ENCODE results near the gene STON2. TPM values are rescaled to one million over a fixed set of nuclear protein-coding genes. Genes with fewer than 3 reads are reported as not detected.
A peak's percentile ranks its signal among the peaks of the same experiment; 100 is the strongest.

The STON2 gene
- total and polyA plus RNA-seq, 2 donors from 2014 or later = 14.8 to 86.6 TPM

GRCh38 chr14:81418057-81418790 is 18.1 kb upstream of the STON2 start:
- H3K27ac ChIP-seq (ENCODE audit: low read depth in 2 of 2, low read length in 2 of 2) = peak overlapping the region in 1 of 2 donors; percentile 28
- H3K9ac ChIP-seq (ENCODE audit: low read length in 3 of 3) = no peak overlapping the region
- no peak for DNase-seq
- H3K27me3 ChIP-seq (ENCODE audit: control insufficient read depth, insufficient read depth, low read length) = no peaks in the 10 kb centered on the region
- no peaks in the 10 kb centered on the region for H3K36me3 ChIP-seq (ENCODE audit: control insufficient read depth in 2 of 3, insufficient read depth in 3 of 3, low read length in 3 of 3)
- no peaks in the 10 kb centered on the region for H3K9me3 ChIP-seq (ENCODE audit: control insufficient read depth in 2 of 3, insufficient read depth in 1 of 3, low read length in 3 of 3)
- peaks cover 0 to 22% (median 8%) of the 10 kb centered on the region in 3 donors for H3K4me1 ChIP-seq (ENCODE audit: control insufficient read depth in 2 of 3, insufficient read depth in 2 of 3, low read depth in 1 of 3, low read length in 3 of 3)
- FAIRE-seq = peak; percentile 45
- no peak for TF ChIP-seq CTCF (IDR thresholded peaks at IDR 0.05; ENCODE audit: borderline replicate concordance, extremely low read depth, insufficient read depth)
- intact Hi-C loops (cut with DNase I) = no loop called here
- H3K4me3 ChIP-seq (ENCODE audit: low read length in 3 of 3) = no peak overlapping the region

GRCh38 chr14:81416981-81417380 is 16.9 kb upstream of the STON2 start:
- intact Hi-C loops (cut with DNase I) = no loop called here

GRCh38 chr14:81416194-81416952 is 16.2 kb upstream of the STON2 start:
- no peak overlapping the region for H3K9ac ChIP-seq (ENCODE audit: low read length in 3 of 3)
- intact Hi-C loops (cut with DNase I) = no loop called here
- H3K4me3 ChIP-seq (ENCODE audit: low read length in 3 of 3) = no peak overlapping the region
- no peaks in the 10 kb centered on the region for H3K27me3 ChIP-seq (ENCODE audit: control insufficient read depth, insufficient read depth, low read length)
- H3K9me3 ChIP-seq (ENCODE audit: control insufficient read depth in 2 of 3, insufficient read depth in 1 of 3, low read length in 3 of 3) = no peaks in the 10 kb centered on the region
- no peak for TF ChIP-seq CTCF (IDR thresholded peaks at IDR 0.05; ENCODE audit: borderline replicate concordance, extremely low read depth, insufficient read depth)
- peaks cover 0 to 24% (median 8%) of the 10 kb centered on the region in 3 donors for H3K4me1 ChIP-seq (ENCODE audit: control insufficient read depth in 2 of 3, insufficient read depth in 2 of 3, low read depth in 1 of 3, low read length in 3 of 3)
- DNase-seq = no peak
- no peak for FAIRE-seq
- H3K36me3 ChIP-seq (ENCODE audit: control insufficient read depth in 2 of 3, insufficient read depth in 3 of 3, low read length in 3 of 3) = no peaks in the 10 kb centered on the region
- peak overlapping the region; percentile 40 to 76 for H3K27ac ChIP-seq (ENCODE audit: low read depth in 2 of 2, low read length in 2 of 2)

More at GRCh38 chr14:81416981-81417380, 16.9 kb upstream of the STON2 start:
- H3K36me3 ChIP-seq (ENCODE audit: control insufficient read depth in 2 of 3, insufficient read depth in 3 of 3, low read length in 3 of 3) = no peaks in the 10 kb centered on the region
- no peak for FAIRE-seq
- H3K4me3 ChIP-seq (ENCODE audit: low read length in 3 of 3) = no peak overlapping the region
- no peak for TF ChIP-seq CTCF (IDR thresholded peaks at IDR 0.05; ENCODE audit: borderline replicate concordance, extremely low read depth, insufficient read depth)
- H3K9me3 ChIP-seq (ENCODE audit: control insufficient read depth in 2 of 3, insufficient read depth in 1 of 3, low read length in 3 of 3) = no peaks in the 10 kb centered on the region
- H3K27me3 ChIP-seq (ENCODE audit: control insufficient read depth, insufficient read depth, low read length) = no peaks in the 10 kb centered on the region
- peaks cover 0 to 21% (median 8%) of the 10 kb centered on the region in 3 donors for H3K4me1 ChIP-seq (ENCODE audit: control insufficient read depth in 2 of 3, insufficient read depth in 2 of 3, low read depth in 1 of 3, low read length in 3 of 3)
- no peak overlapping the region for H3K27ac ChIP-seq (ENCODE audit: low read depth in 2 of 2, low read length in 2 of 2)
- no peak overlapping the region for H3K9ac ChIP-seq (ENCODE audit: low read length in 3 of 3)
- DNase-seq = no peak

Data from kidney (tissue), 14 donors.